ENCODE data around the gene NELFA.

DNA sequence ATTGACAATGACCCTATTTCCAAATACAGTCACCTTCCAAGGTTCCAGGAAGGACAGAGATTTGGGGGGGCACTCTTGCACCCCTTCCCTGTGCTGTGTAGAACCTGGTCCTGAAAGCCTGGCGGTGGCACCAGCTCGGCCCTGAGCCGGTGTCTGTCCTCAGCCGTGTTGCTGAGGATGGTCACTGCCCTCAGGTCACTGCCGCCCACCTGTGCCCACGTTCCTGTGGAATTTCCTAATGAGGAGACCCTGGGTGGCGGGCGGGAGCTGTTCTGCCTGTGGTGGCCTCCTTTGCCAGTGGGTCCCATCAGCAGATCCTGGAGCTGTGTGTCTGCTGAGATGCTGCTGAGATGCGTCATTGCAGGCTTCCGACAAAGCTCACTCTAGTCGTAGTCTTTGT is 32.9 kb downstream of the NELFA start:
- TF ChIP-seq, protein P1, sequence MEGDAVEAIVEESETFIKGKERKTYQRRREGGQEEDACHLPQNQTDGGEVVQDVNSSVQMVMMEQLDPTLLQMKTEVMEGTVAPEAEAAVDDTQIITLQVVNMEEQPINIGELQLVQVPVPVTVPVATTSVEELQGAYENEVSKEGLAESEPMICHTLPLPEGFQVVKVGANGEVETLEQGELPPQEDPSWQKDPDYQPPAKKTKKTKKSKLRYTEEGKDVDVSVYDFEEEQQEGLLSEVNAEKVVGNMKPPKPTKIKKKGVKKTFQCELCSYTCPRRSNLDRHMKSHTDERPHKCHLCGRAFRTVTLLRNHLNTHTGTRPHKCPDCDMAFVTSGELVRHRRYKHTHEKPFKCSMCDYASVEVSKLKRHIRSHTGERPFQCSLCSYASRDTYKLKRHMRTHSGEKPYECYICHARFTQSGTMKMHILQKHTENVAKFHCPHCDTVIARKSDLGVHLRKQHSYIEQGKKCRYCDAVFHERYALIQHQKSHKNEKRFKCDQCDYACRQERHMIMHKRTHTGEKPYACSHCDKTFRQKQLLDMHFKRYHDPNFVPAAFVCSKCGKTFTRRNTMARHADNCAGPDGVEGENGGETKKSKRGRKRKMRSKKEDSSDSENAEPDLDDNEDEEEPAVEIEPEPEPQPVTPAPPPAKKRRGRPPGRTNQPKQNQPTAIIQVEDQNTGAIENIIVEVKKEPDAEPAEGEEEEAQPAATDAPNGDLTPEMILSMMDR (IDR thresholded peaks at IDR 0.05): no peak
- no peak for TF ChIP-seq EP300 (IDR thresholded peaks at IDR 0.05)
